Osteoblast (primary cell): ENCODE measurements around the gene TNS3. TPM values are rescaled to one million over a fixed set of nuclear protein-coding genes. Genes with fewer than 3 reads are reported as not detected.

ENCODE experiments used
- DNase-seq: peaks from one replicate; pipeline ENCODE4 v3.0.0; 2011; ENCODE audit warnings: low spot score, mixed read lengths; ENCODE audit not compliant: insufficient read length; ENCODE audit errors: missing footprints
- H2AFZ ChIP-seq: 2 replicates; pipeline ENCODE4 v1.6.0; 2011; ENCODE audit warnings: mild to moderate bottlenecking, low read length
- H3K27ac ChIP-seq: 2 replicates; pipeline ENCODE4 v1.5.1; 2011; ENCODE audit warnings: mild to moderate bottlenecking, low read depth, low read length, moderate library complexity
- H3K27me3 ChIP-seq: 2 replicates; pipeline ENCODE4 v1.6.0; 2012; ENCODE audit warnings: mild to moderate bottlenecking, control low read depth, inconsistent platforms, low read length, moderate library complexity; ENCODE audit not compliant: insufficient read depth
- H3K36me3 ChIP-seq: 2 replicates; pipeline ENCODE4 v1.5.1; 2011; ENCODE audit warnings: mild to moderate bottlenecking, low read length, control low read depth, moderate library complexity; ENCODE audit not compliant: insufficient read depth
- H3K4me1 ChIP-seq: 2 replicates; pipeline ENCODE4 v1.5.1; 2011; ENCODE audit warnings: mild to moderate bottlenecking, low read length, control low read depth, moderate library complexity; ENCODE audit not compliant: insufficient read depth
- H3K4me2 ChIP-seq: 2 replicates; pipeline ENCODE4 v1.6.0; 2011; ENCODE audit warnings: mild to moderate bottlenecking, low read length; ENCODE audit not compliant: insufficient read depth
- H3K4me3 ChIP-seq: fragments of 200-600 bp; sonication (generic); 3 replicates; pipeline ENCODE4 v1.5.1; 2012; ENCODE audit warnings: mild to moderate bottlenecking, low read length, inconsistent platforms; ENCODE audit not compliant: insufficient read depth
- H3K79me2 ChIP-seq: 2 replicates; pipeline ENCODE4 v1.6.0; 2012; ENCODE audit warnings: mild to moderate bottlenecking, low read length, control low read depth, inconsistent platforms; ENCODE audit not compliant: insufficient read depth
- H3K9me3 ChIP-seq: 2 replicates; pipeline ENCODE4 v1.5.1; 2011; ENCODE audit warnings: low read depth, low read length, control low read depth
- H4K20me1 ChIP-seq: 2 replicates; pipeline ENCODE4 v1.6.0; 2012; ENCODE audit warnings: mild to moderate bottlenecking, low read length, control low read depth; ENCODE audit not compliant: insufficient read depth
- CTCF ChIP-seq: IDR thresholded peaks from 2 replicates; pipeline ENCODE4 v1.5.1; 2011; ENCODE audit warnings: mild to moderate bottlenecking, low read depth, low read length, moderate library complexity; ENCODE audit errors: extremely low read depth
- total RNA-seq: library from RNA; depleted of rRNA; stranded (reverse); fragments of >200 nt; gene quantifications from 2 replicates; pipeline ENCODE4 v1.2.3, GENCODE V29; 2012

The TNS3 gene
- total RNA-seq, 1 donor, result 67.3 TPM

DNA sequence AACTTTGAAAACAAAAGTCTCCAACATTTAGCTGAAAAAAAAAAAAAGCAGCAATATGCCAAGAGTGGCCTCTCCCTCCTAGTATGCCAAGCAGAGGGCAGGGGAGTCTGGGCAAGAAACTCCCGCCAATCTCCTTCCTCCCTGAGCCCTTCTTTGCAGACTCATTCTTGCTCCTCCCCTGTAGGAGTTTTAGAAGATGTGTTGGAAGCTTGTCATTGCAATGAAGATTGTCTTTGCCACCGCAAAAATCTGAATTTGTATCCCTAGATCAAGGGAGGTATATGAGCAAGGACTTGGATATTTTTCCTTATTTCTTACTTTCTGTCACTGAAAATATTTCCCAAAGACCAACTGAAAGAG is 2.6 kb upstream of the TNS3 start:
- Histone ChIP-seq H3K9me3 (no peaks in the 10 kb centered on the region), H2AFZ (no peak overlapping the region), H4K20me1 (no peaks in the 10 kb centered on the region), H3K4me3 (no peak overlapping the region), H3K4me2 (no peak overlapping the region), H3K4me1 (peaks cover 29% of the 10 kb centered on the region), H3K36me3 (peaks cover under 1% of the 10 kb centered on the region), H3K79me2 (peaks cover 19% of the 10 kb centered on the region), H3K27ac (peak overlapping the region; percentile 36), H3K27me3 (no peaks in the 10 kb centered on the region)
- peak; percentile 85 for DNase-seq
- TF ChIP-seq CTCF, result no peak

DNA sequence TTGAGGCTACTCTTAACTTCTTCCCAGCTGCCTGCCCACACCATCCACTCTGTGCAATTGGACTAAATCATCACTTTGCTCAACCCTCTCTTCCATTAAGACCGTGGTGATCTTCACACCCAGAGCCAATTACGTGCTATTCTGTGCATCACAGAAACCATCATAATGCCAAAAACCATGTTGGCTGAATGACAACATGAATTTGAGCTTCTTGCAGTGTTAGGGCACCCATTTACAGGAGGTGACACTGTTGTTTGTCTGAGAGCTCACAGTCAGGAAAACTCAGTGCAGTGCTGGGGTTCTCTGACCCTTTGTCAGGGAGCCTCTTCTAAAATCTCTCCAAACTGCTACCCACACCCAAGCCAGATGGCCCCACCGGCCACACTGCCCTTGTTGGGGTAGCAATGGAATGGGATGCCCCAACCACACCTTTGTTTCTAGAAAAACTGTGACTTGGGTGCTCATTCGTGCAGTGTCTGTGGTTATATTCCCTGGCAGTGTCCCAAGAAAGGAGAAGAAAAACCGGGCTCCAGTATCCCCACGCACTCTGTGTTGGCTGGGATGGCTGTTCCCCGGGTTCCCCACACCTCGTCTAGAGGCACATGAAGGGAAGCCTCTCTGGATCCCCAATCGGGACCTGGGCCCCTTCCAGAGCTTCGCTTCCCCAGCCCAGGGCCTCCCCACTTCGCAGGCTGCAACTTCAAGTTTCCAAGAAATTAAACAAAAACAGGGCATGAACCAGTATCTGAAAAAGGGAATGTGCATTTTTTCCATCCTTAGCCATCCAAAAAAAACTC is 2.0 kb upstream of the TNS3 start:
- DNase-seq, result peak; percentile 61
- Histone ChIP-seq H2AFZ (peak overlapping the region; percentile 2), H3K9me3 (no peaks in the 10 kb centered on the region), H3K4me2 (no peak overlapping the region), H3K4me3 (no peak overlapping the region), H3K4me1 (peaks cover 34% of the 10 kb centered on the region), H3K27me3 (no peaks in the 10 kb centered on the region), H3K36me3 (peaks cover 6% of the 10 kb centered on the region), H3K79me2 (peaks cover 25% of the 10 kb centered on the region), H3K27ac (peak overlapping the region; percentile 36), H4K20me1 (no peaks in the 10 kb centered on the region)
- no peak for TF ChIP-seq CTCF

- Histone ChIP-seq H3K4me2 (peak overlapping the region; percentile 78), H3K4me1 (peaks cover 43% of the 10 kb centered on the region), H3K36me3 (peaks cover 6% of the 10 kb centered on the region), H3K27me3 (no peaks in the 10 kb centered on the region), H3K9me3 (no peaks in the 10 kb centered on the region), H3K79me2 (peaks cover 28% of the 10 kb centered on the region), H3K4me3 (peak overlapping the region; percentile 81), H3K27ac (peak overlapping the region; percentile 87), H2AFZ (no peak overlapping the region), H4K20me1 (no peaks in the 10 kb centered on the region)
- no peak for TF ChIP-seq CTCF
- peak; percentile 89 for DNase-seq
Measured at GRCh38 chr7:47582764-47583738, 1.1 kb upstream of the TNS3 start.

GRCh38 chr7:47581438-47581803 is 490 bp downstream of the TNS3 start:
- Histone ChIP-seq H3K27ac (peak overlapping the region; percentile 87), H2AFZ (no peak overlapping the region)
- peak; percentile 81 for DNase-seq

More at GRCh38 chr7:47581438-47581803, 490 bp downstream of the TNS3 start:
- Histone ChIP-seq H3K27me3 (no peaks in the 10 kb centered on the region), H3K4me1 (peaks cover 55% of the 10 kb centered on the region), H4K20me1 (no peaks in the 10 kb centered on the region), H3K4me3 (peak overlapping the region; percentile 81), H3K36me3 (peaks cover 17% of the 10 kb centered on the region), H3K9me3 (no peaks in the 10 kb centered on the region), H3K79me2 (peaks cover 42% of the 10 kb centered on the region), H3K4me2 (peak overlapping the region; percentile 87)
- no peak for TF ChIP-seq CTCF
